ENCODE measurements around the gene IGF1.

IGF1 gene

DNA sequence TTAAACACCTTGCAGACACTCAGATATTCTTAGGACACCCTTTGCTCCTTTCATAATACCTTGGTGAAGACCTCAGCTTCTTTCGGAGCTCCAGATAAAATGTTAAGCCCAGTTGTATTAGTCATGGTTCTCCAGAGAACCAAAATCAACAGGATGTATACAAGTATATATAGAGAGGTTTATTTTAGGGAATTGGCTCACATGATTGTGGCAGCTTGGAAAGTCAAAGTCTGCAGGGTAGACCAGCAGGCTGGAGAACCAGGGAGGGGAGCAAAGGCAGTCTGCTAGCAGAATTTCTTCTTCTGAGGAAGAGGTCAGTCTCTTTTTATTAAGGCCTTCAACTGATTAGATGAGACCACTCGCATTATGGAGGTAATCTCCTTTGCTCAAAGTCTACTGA is 6.9 kb upstream of the IGF1 start:
- DNase-seq: no peak

DNA sequence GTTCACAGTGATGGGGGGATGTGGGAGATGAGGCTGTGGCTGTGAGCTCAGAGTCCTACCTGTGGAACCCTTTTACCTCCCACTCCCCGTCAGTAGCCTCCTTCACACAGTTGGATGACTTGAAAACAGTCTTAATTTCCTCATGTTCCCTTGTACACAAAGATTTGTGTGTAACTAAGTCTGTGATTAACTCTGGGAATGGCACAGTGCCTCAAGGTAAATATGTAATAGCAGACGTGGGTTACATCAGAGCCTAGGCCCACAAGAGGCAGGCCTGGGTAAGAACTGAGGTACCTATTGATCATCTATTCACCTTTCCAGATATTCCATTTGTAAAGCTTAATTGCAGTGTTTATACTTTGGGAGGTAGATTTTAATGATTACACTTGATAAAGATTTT is 5.8 kb upstream of the IGF1 start:
- DNase-seq: no peak

DNA sequence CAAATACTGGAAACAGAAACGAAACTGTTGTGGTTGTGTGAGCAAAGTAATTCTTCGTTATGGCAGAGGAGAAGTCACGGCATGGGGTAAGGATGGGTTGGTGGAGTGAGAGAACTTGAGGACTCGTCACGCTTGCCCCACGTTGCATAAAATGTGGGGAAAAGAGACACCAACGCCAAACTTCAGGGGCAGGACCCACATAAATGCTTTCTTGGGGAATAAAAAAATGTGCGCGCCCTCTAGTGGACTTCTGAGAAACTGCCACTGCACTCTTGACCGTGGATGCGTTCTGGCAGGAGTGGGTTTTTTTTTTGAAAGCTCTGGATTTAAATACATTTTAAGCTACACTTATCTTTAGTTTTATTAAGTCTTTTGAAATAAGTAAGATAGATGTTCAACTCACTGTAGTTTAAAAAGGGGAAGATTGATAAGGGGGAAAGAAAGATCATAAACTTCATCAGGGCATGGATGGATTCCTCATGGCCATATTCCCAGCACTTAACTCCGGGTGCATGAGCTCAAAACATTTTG is 4.1 kb upstream of the IGF1 start:
- peak; percentile 20 for DNase-seq

- DNase-seq: no peak
Observed at GRCh38 chr12:102484017-102484416, 3.7 kb upstream of the IGF1 start.

GRCh38 chr12:102483466-102483865 is 3.1 kb upstream of the IGF1 start:
- DNase-seq: no peak

- no peak for DNase-seq
Observed at GRCh38 chr12:102481705-102482425, 1.5 kb upstream of the IGF1 start.

GRCh38 chr12:102479939-102480338 is 424 bp downstream of the IGF1 start:
- DNase-seq: no peak

DNA sequence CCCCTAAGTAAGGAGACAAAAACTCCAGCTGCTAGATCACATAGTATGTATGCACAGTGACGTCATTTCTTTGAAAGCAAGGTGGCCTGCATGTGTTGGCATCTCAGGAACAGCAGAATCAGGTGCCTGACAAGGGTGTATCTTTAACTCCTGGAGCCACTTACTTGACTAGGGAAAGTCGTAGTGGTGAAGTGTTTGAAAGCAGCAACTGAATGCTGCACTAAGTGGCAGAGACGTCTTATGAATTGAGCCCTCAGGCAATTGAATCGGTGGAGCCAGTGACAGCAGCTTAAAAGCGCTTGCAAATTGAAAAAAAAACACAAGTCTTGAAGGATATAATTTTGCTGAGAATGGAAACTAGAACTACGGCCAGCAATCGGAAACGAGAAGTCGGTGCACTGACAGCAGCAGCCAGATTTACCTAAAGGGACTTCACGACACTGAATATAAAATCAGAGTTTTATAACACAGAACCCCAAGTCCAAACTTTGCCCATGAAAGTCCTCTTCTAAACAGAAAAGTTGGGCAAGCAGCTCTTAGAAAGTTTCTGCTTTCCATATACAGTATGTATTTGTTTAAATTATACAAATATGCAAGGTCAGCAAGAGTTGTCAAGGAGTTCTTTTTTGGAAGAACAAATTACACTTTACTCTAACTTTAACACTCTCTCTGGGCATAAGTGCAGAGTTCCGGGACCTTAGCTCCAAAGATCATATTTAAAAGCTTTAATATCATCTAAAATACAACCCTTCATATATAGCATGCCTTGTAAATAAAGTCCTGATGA is 1.1 kb downstream of the IGF1 start:
- DNase-seq: no peak

DNA sequence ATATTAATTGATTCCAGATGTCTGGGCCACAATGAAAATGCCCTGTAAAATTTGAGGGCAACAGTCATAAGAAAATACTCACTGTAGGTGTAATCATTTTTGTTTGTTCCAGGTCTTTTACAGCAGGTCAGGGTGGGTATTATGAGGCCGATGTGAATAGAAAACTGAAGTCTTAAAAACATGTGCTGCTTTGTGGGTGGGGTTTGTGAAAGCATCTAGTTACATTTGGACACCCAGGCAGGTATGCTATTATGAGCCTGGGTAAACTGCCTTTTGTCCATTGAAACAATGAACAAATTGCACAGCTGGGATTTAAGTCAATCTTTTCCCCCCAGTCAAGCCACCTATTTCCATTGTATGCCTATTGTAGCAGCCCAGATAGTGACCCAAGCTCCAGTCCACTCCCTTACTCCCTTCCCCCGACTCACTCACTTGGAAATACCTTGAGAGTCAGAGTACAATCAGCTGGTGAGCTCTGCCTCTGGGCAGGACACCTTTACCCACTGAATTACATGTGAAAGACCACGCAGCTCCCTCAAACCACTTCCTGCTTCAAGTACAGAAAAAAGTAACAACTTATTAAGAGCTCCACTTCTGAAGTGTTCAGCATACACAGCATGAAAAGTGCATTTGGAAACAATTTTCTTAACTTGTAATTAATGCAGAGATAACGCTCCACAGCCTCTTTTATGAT is 1.8 kb downstream of the IGF1 start:
- no peak for DNase-seq

- no peak for DNase-seq
Observed at GRCh38 chr12:102475355-102475754, 5.0 kb downstream of the IGF1 start.

DNA sequence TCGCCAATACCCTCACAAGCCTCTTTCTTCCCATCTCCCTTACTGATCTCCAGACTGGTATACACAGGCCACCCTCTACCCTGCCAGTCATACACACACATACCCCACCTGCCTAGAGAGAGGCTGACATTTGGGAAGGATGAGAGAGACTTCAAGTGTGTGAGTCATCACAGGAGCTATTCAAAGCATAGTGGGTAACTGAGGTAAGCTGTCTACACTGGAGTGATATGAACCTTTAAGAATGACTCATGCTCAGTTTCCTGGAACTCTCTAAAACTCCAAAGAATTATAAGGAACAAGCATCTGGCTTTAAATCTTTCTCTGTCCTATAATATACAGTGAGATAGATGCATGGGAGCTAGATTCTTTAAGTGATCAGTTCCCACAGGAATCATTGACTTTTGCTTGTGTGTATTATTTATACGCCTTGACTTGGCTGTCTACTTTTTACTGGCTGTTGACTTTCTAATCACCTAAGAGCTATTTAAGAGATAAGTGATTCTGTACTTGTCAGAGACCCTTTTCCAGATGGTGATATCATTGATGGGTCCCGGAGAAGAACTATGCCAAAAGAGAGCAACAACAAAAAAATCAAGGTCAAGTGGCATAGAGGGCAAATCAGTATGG is 5.8 kb downstream of the IGF1 start:
- no peak for DNase-seq

DNA sequence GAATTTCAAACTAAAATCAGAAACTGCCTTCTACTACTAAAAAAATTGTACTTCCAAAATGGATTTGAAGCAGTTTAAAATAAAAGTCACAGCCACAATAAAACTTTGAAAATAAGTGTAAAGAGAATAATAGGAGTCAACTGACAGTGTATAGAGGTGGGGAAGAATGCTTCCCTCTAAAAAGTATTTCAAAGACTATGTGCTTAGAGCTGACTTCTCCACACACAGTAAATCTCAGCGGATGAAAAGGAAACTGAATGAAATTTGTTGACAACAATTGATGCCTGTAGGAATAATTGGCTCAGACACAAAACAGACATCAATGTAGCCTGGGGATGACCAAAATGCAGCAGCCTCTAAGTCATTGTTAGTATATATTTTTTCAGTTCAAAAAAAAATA is 7.9 kb downstream of the IGF1 start:
- DNase-seq: no peak

- DNase-seq: no peak
Observed at GRCh38 chr12:102471556-102471955, 8.8 kb downstream of the IGF1 start.

DNA sequence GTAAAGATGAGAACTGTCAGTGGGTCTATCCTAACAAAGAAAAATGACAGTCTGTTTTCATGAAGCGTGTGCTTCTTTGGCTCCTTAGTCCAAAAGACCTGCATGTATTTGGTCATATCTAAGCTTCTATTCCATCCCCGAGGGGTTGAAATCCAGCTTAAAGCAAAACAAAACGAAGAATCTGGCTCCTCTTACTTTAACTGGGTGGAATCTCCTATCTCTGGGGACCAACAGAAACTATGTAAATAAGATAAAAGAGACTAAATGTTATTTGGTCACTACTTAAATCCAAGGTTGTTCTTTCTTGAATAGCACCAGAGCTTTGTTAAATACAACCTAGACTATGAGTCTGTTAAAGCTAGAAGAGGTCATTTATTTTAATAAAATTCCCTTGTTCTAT is 9.4 kb downstream of the IGF1 start:
- no peak for DNase-seq

GRCh38 chr12:102468261-102468915 is 12.0 kb downstream of the IGF1 start:
- no peak for DNase-seq

DNA sequence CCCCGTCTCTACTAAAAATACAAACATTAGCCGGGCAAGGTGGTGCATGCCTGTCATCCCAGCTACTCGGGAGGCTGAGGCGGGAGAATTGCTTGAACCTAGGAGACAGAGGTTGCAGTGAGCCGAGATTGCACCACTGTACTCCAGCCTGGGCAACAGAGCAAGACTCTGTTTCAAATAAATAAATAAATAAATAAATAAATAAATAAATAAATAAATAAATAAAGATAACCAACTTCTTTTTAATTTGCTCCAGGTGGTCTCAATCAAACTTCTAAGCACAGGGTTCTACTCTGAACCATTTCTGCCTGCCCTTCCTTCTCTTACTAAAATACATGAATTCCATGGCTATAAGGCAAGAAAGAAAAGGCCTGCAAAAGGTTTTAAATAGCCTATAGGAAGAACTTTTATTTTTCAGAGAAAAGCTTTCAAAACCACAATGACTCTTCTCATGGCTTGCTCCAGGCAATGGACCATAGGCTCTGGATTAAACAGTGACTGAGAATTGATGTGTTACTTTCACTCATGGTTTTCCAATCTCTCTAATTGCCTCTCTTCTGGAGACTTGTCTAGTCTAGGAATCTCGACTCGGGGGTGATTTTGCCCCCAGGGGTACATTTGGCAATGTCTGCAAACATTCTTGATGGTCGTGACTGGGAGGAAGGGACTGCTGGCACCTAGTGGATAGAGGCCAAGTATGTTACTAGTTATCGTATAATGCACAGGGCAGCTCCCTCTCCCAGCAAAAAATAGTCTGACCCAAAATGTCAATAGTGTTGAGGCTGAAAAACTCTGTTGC is 14.4 kb downstream of the IGF1 start:
- no peak for DNase-seq

DNA sequence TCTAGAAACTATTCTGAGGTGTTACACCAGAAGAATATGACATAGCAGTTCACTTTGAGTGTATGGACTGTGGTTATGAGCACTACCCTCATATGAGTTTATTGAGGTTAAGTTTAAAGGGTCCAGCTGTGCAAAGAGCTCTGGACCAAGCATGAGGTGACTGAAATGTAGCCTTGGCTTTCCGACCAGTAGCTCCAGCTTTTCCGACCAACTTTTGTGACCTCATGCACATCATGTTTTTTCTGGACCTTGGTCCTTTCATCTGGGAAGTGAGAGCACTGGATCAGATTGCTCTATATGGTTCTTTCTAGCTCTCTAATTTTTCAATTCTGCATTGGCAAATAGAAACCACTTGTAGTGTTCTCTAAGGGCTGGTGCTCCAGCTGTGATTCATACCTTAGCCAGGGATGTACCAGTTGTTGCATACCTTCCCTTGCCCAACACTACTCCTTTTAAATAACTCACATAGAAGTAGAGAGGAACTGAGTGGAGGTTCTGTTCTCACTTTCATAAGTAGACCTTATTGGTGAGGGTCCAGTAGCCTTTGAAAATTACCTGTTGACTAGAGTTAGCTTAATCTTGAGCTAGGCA is 16.6 kb downstream of the IGF1 start:
- no peak for DNase-seq

DNA sequence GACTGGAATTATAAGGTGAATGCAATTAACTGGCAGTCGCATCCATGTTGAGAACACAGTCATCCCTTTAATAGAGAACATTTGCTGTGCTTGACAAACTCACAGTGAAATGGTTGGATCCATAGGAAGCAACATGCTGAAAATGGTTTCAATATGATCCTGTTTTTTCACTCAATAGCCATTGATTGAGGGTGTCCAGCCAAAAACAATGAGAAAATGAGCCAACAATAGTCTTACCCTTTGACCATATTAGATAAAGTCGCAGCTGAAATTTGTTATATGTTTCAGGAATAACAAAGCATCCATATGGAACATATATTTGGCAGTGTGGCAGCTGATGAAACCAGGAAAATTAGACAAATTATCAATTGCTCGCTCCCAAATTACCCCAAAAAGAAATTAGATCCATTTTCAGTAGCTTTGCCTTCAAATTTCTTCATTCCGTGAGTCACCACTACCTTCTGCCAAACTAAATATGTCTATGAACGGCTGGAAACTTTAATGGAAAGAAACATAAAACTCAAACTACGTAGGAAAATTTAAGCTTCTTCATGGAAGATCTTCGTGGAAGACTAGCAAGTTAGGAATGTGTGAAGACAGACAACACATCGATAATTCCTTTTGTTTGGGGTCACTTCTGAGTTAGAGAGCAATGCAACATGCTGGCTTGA is 17.4 kb downstream of the IGF1 start:
- DNase-seq: no peak

GRCh38 chr12:102462386-102462785 is 18.0 kb downstream of the IGF1 start:
- no peak for DNase-seq

GRCh38 chr12:102461501-102461900 is 18.9 kb downstream of the IGF1 start:
- no peak for DNase-seq

DNA sequence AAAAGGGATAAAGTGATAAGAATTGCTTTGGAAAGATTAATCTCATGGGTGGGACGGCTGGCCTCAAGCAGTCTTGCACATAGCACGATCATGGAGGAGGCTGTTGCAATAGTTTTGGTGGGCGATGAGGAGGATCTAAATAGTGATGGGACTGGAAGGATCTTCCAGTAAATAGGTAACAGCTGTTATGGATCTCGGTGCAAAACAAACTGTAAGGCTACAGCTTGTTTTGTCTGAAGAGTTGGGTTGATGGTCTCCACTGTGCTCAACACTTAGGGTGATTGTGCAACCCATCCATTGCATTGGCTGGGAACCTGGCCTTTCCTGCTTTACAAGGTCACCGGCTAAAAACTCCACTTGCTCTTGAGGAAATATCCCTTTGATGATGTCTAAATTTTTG is 21.0 kb downstream of the IGF1 start:
- no peak for DNase-seq

Measured in T-helper 9 cell (primary cell).